K562 (cell line): ENCODE measurements around the gene SELENOO. TPM values are rescaled to one million over a fixed set of nuclear protein-coding genes. Genes with fewer than 3 reads are reported as not detected.

Source experiments
- CAMTA2 ChIP-seq: fragments of 250-450 bp; sonication (Bioruptor Pico); conservative IDR thresholded peaks from 2 replicates; pipeline ENCODE4 v1.5.1; 2022
- CTBP1 ChIP-seq: fragments of 450-650 bp; IDR thresholded peaks from 2 replicates; pipeline ENCODE4 v1.6.1; 2016; ENCODE audit warnings: borderline replicate concordance
- DLX4 ChIP-seq: fragments of 250-450 bp; sonication (Bioruptor Pico); IDR thresholded peaks from 2 replicates; pipeline ENCODE4 v1.6.1; 2021; ENCODE audit warnings: mild to moderate bottlenecking
- FOXA1 ChIP-seq: fragments of 450-650 bp; IDR thresholded peaks from 2 replicates; pipeline ENCODE4 v1.6.1; 2016; ENCODE audit warnings: mild to moderate bottlenecking, borderline replicate concordance
- GTF2A2 ChIP-seq: IDR thresholded peaks from 2 replicates; pipeline ENCODE4 v1.6.1; 2016; ENCODE audit warnings: mild to moderate bottlenecking, missing genetic modification characterization, missing compliant biosample characterization
- HDAC2 ChIP-seq: fragments of 450-650 bp; IDR thresholded peaks from 2 replicates; pipeline ENCODE4 v1.6.1; 2016; ENCODE audit warnings: mild to moderate bottlenecking
- HNRNPH1 ChIP-seq: fragments of 200-400 bp; formaldehyde crosslinking; optimal IDR thresholded peaks from 2 replicates; pipeline ENCODE3; 2017; ENCODE audit warnings: low read depth, mild to moderate bottlenecking, low read length, moderate library complexity
- HNRNPUL1 ChIP-seq: fragments of 200-400 bp; formaldehyde crosslinking; IDR thresholded peaks from 2 replicates; pipeline ENCODE4 v1.6.1; 2017; ENCODE audit warnings: low read length
- ILF3 ChIP-seq: fragments of 450-650 bp; IDR thresholded peaks from 2 replicates; pipeline ENCODE4 v1.6.1; 2018; ENCODE audit warnings: antibody characterized with exemption, mild to moderate bottlenecking, moderate library complexity, borderline replicate concordance
- IRF2 ChIP-seq: sonication (generic); formaldehyde crosslinking; IDR thresholded peaks from 2 replicates; pipeline ENCODE4 v1.8.1; 2022; ENCODE audit warnings: mild to moderate bottlenecking, missing genetic modification reagents
- NFIC ChIP-seq: fragments of 450-650 bp; IDR thresholded peaks from 2 replicates; pipeline ENCODE4 v1.6.1; 2017; ENCODE audit warnings: mild to moderate bottlenecking, inconsistent platforms
- POLR2H ChIP-seq: IDR thresholded peaks from 2 replicates; pipeline ENCODE4 v1.6.1; 2016; ENCODE audit warnings: missing genetic modification characterization, low read depth, mild to moderate bottlenecking, control low read depth, missing compliant biosample characterization, moderate library complexity
- POU5F1 ChIP-seq: fragments of 150-350 bp; IDR thresholded peaks from 2 replicates; pipeline ENCODE4 v1.6.1; 2014; ENCODE audit warnings: borderline replicate concordance, low read length, low read depth, mild to moderate bottlenecking; ENCODE audit not compliant: partially characterized antibody
- PURB ChIP-seq: sonication (generic); formaldehyde crosslinking; IDR thresholded peaks from 2 replicates; pipeline ENCODE4 v1.9.0; 2021; ENCODE audit warnings: low read depth, mild to moderate bottlenecking, missing genetic modification reagents
- RBM34 ChIP-seq: fragments of 200-400 bp; formaldehyde crosslinking; IDR thresholded peaks from 2 replicates; pipeline ENCODE4 v1.6.1; 2018; ENCODE audit warnings: low read length, borderline replicate concordance; ENCODE audit not compliant: insufficient read depth
- SMARCA4 ChIP-seq: fragments of 450-650 bp; IDR thresholded peaks from 2 replicates; pipeline ENCODE4 v1.6.1; 2016
- SREBF2 ChIP-seq: sonication (generic); formaldehyde crosslinking; IDR thresholded peaks from 2 replicates; pipeline ENCODE4 v1.4.0; 2020; ENCODE audit warnings: mild to moderate bottlenecking, missing genetic modification reagents
- TAF15 ChIP-seq: fragments of 200-400 bp; formaldehyde crosslinking; IDR thresholded peaks from 2 replicates; pipeline ENCODE4 v1.6.1; 2017; ENCODE audit warnings: mild to moderate bottlenecking, low read depth, low read length, moderate library complexity
- ZNF263 ChIP-seq: sonication (generic); formaldehyde crosslinking; IDR thresholded peaks from 2 replicates; pipeline ENCODE4 v1.8.0; 2022; ENCODE audit warnings: mild to moderate bottlenecking, missing genetic modification reagents, borderline replicate concordance
- ZNF41 ChIP-seq: fragments of 250-450 bp; sonication (Bioruptor Pico); conservative IDR thresholded peaks from 2 replicates; pipeline ENCODE4 v1.4.0; 2020; ENCODE audit warnings: mild to moderate bottlenecking
- ZNF444 ChIP-seq: fragments of 250-450 bp; sonication (Bioruptor Pico); IDR thresholded peaks from 2 replicates; pipeline ENCODE4 v1.4.0; 2020; ENCODE audit warnings: mild to moderate bottlenecking, moderate library complexity
- polyA plus RNA-seq, 8 experiments: library from polyadenylated mRNA; depleted of rRNA in 4 of 8; stranded (reverse) in 5 of 8; unstranded in 3 of 8; fragments of >200 nt; fragmentation: Nextera tagmentation in 2 of 8; fragmentation: Illumina TruSeq in 1 of 8; extraction: Ambion mirVana in 2 of 8; extraction: Trizol in 1 of 8; gene quantifications; 2 replicates each; pipeline versions ENCODE4 v1.2.1 to v1.2.3, GENCODE V29; 2011 to 2014; ENCODE audit warnings: inconsistent platforms in 1 of 8, missing spikeins in 1 of 8
- total RNA-seq, 7 experiments: library from RNA; depleted of rRNA in 6 of 7; stranded (reverse); fragments of >200 nt in 6 of 7; fragmentation: Illumina TruSeq in 2 of 7; extraction: Trizol in 2 of 7; gene quantifications; 2 replicates each; pipeline versions ENCODE4 v1.2.1 to v1.2.3, GENCODE V29; 2011 to 2021; ENCODE audit warnings: low replicate concordance in 1 of 7
- TF ChIP-seq, protein P1 (sequence below): sonication (generic); formaldehyde crosslinking; IDR thresholded peaks from 2 replicates; pipeline ENCODE4 v1.4.0; 2020; ENCODE audit warnings: mild to moderate bottlenecking, missing genetic modification reagents
- TF ChIP-seq, protein P2 (sequence below): sonication (generic); formaldehyde crosslinking; IDR thresholded peaks from 2 replicates; pipeline ENCODE4 v1.8.0; 2023; ENCODE audit warnings: mild to moderate bottlenecking, missing genetic modification reagents

SELENOO gene
- total and polyA plus RNA-seq, 9 of the 15 experiments (the other 6 are each of a cell fraction or from before 2014, with no cell fraction given) = 0.37 to 24.9 (median 8.3) TPM

GRCh38 chr22:50244420-50245213 lies 43.8 kb downstream of the SELENOO start, which contains the start of gene TUBGCP6 (continued):
- TF ChIP-seq, protein P1, sequence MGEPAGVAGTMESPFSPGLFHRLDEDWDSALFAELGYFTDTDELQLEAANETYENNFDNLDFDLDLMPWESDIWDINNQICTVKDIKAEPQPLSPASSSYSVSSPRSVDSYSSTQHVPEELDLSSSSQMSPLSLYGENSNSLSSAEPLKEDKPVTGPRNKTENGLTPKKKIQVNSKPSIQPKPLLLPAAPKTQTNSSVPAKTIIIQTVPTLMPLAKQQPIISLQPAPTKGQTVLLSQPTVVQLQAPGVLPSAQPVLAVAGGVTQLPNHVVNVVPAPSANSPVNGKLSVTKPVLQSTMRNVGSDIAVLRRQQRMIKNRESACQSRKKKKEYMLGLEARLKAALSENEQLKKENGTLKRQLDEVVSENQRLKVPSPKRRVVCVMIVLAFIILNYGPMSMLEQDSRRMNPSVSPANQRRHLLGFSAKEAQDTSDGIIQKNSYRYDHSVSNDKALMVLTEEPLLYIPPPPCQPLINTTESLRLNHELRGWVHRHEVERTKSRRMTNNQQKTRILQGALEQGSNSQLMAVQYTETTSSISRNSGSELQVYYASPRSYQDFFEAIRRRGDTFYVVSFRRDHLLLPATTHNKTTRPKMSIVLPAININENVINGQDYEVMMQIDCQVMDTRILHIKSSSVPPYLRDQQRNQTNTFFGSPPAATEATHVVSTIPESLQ (CRISPR knock-in tag) = no peak
- TF ChIP-seq CTBP1 (no peak; the same call in 1 of the 2 replicates), POLR2H (peak; percentile 55; the same call in 1 of the 2 replicates), HDAC2 (peak; percentile 56; the same call in 1 of the 2 replicates), SMARCA4 (no peak), FOXA1 (no peak), ZNF41 (CRISPR knock-in tag) (no peak), RBM34 (no peak), CAMTA2 (no peak), PURB (CRISPR knock-in tag) (no peak), ILF3 (no peak), TAF15 (no peak), NFIC (peak; percentile 38), HNRNPUL1 (no peak), HNRNPH1 (no peak), POU5F1 (no peak), DLX4 (CRISPR knock-in tag) (no peak), ZNF444 (CRISPR knock-in tag) (no peak), GTF2A2 (no peak), ZNF263 (CRISPR knock-in tag) (no peak), SREBF2 (no peak), IRF2 (CRISPR knock-in tag) (no peak)
- TF ChIP-seq, protein P2, sequence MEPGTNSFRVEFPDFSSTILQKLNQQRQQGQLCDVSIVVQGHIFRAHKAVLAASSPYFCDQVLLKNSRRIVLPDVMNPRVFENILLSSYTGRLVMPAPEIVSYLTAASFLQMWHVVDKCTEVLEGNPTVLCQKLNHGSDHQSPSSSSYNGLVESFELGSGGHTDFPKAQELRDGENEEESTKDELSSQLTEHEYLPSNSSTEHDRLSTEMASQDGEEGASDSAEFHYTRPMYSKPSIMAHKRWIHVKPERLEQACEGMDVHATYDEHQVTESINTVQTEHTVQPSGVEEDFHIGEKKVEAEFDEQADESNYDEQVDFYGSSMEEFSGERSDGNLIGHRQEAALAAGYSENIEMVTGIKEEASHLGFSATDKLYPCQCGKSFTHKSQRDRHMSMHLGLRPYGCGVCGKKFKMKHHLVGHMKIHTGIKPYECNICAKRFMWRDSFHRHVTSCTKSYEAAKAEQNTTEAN (CRISPR knock-in tag) = no peak
